HepG2 (cell line): ENCODE results near the gene CCDC142. TPM values are rescaled to one million over a fixed set of nuclear protein-coding genes. Genes with fewer than 3 reads are reported as not detected.
A peak's percentile ranks its signal among the peaks of the same experiment; 100 is the strongest.

ENCODE experiments used
- CEBPB ChIP-seq: IDR thresholded peaks from 2 replicates; pipeline ENCODE4 v1.6.1; 2011; ENCODE audit warnings: low read depth, low read length, improper control_type of control experiment, borderline replicate concordance
- ELF4 ChIP-seq: sonication (generic); formaldehyde crosslinking; IDR thresholded peaks from 2 replicates; pipeline ENCODE4 v1.5.0; 2020; ENCODE audit warnings: missing genetic modification reagents, mild to moderate bottlenecking, moderate library complexity, borderline replicate concordance
- FOSL2 ChIP-seq: sonication (generic); formaldehyde crosslinking; IDR thresholded peaks from 2 replicates; pipeline ENCODE4 v1.4.0; 2020; ENCODE audit warnings: missing genetic modification reagents
- FOXO1 ChIP-seq: sonication (generic); formaldehyde crosslinking; IDR thresholded peaks from 2 replicates; pipeline ENCODE4 v1.4.0; 2020; ENCODE audit warnings: missing genetic modification reagents
- HCFC1 ChIP-seq: fragments of 150-350 bp; IDR thresholded peaks from 2 replicates; pipeline ENCODE4 v1.6.1; 2014; ENCODE audit warnings: low read depth, low read length
- HMG20A ChIP-seq: IDR thresholded peaks from 2 replicates; pipeline ENCODE4 v1.6.1; 2016; ENCODE audit warnings: borderline replicate concordance
- IRX3 ChIP-seq: sonication (generic); formaldehyde crosslinking; IDR thresholded peaks from 2 replicates; pipeline ENCODE4 v1.8.1; 2023; ENCODE audit warnings: mild to moderate bottlenecking, low read depth, missing genetic modification reagents, borderline replicate concordance
- KLF12 ChIP-seq: sonication (generic); formaldehyde crosslinking; IDR thresholded peaks from 2 replicates; pipeline ENCODE4 v1.4.0; 2020; ENCODE audit warnings: missing genetic modification reagents, borderline replicate concordance
- MTF1 ChIP-seq: sonication (generic); formaldehyde crosslinking; IDR thresholded peaks from 2 replicates; pipeline ENCODE4 v1.5.0; 2020; ENCODE audit warnings: missing genetic modification reagents
- SAP130 ChIP-seq: IDR thresholded peaks from 2 replicates; pipeline ENCODE4 v1.6.1; 2016; ENCODE audit warnings: low read depth
- SRSF1 ChIP-seq: fragments of 200-400 bp; formaldehyde crosslinking; optimal IDR thresholded peaks from 2 replicates; pipeline ENCODE3; 2017; ENCODE audit warnings: mild to moderate bottlenecking, low read depth, low read length, moderate library complexity
- SRSF9 ChIP-seq: fragments of 200-400 bp; formaldehyde crosslinking; IDR thresholded peaks from 2 replicates; pipeline ENCODE4 v1.6.1; 2018; ENCODE audit warnings: borderline replicate concordance, mild to moderate bottlenecking, low read depth, low read length; ENCODE audit not compliant: insufficient read depth, poor library complexity, severe bottlenecking
- THYN1 ChIP-seq: sonication (generic); formaldehyde crosslinking; IDR thresholded peaks from 2 replicates; pipeline ENCODE4 v1.8.1; 2023; ENCODE audit warnings: low read depth, mild to moderate bottlenecking, moderate library complexity, missing genetic modification reagents, borderline replicate concordance
- ZBTB8A ChIP-seq: sonication (generic); formaldehyde crosslinking; IDR thresholded peaks from 2 replicates; pipeline ENCODE4 v1.4.0; 2020; ENCODE audit warnings: mild to moderate bottlenecking, low read depth, missing genetic modification reagents, borderline replicate concordance
- ZFX ChIP-seq: sonication (generic); formaldehyde crosslinking; IDR thresholded peaks from 2 replicates; pipeline ENCODE4 v1.4.0; 2020; ENCODE audit warnings: mild to moderate bottlenecking, low read depth, missing genetic modification reagents, moderate library complexity
- ZNF101 ChIP-seq: sonication (generic); formaldehyde crosslinking; IDR thresholded peaks from 2 replicates; pipeline ENCODE4 v1.4.0; 2020; ENCODE audit warnings: mild to moderate bottlenecking, low read depth, missing genetic modification reagents, borderline replicate concordance
- ZNF446 ChIP-seq: sonication (generic); formaldehyde crosslinking; IDR thresholded peaks from 2 replicates; pipeline ENCODE4 v1.5.0; 2020; ENCODE audit warnings: mild to moderate bottlenecking, missing genetic modification reagents
- ZNF709 ChIP-seq: sonication (generic); formaldehyde crosslinking; IDR thresholded peaks from 2 replicates; pipeline ENCODE4 v1.5.0; 2020; ENCODE audit warnings: mild to moderate bottlenecking, missing genetic modification reagents
- ZNF780A ChIP-seq: sonication (generic); formaldehyde crosslinking; IDR thresholded peaks from 2 replicates; pipeline ENCODE4 v1.8.0; 2022; ENCODE audit warnings: mild to moderate bottlenecking, missing genetic modification reagents, moderate library complexity
- polyA plus RNA-seq, 8 experiments: library from polyadenylated mRNA; depleted of rRNA in 3 of 8; stranded (reverse) in 7 of 8; unstranded in 1 of 8; fragments of >200 nt; fragmentation: Illumina TruSeq in 4 of 8; extraction: Trizol in 4 of 8; gene quantifications; 2 replicates each; pipeline versions ENCODE4 v1.2.1 to v1.2.3, GENCODE V29; 2011 to 2016; ENCODE audit warnings: low read depth in 4 of 8, missing spikeins in 1 of 8, mixed read lengths in 1 of 8; ENCODE audit not compliant: insufficient read depth in 1 of 8
- total RNA-seq, 5 experiments: library from RNA; depleted of rRNA; stranded (reverse); fragments of >200 nt; fragmentation: Illumina TruSeq; extraction: Trizol; gene quantifications; 2 replicates each; pipeline ENCODE4 v1.2.3, GENCODE V29; 2016; ENCODE audit warnings: low read depth in 1 of 5
- TF ChIP-seq, protein P1 (sequence below): sonication (generic); formaldehyde crosslinking; IDR thresholded peaks from one replicate; pipeline ENCODE4 v1.5.1; 2020; ENCODE audit warnings: mild to moderate bottlenecking, missing genetic modification reagents; ENCODE audit errors: not compliant biosample characterization

Gene CCDC142
- total and polyA plus RNA-seq, 2 of the 13 experiments (the other 11 are each of a cell fraction or from before 2014, with no cell fraction given) = 14.7 to 30.4 TPM

DNA sequence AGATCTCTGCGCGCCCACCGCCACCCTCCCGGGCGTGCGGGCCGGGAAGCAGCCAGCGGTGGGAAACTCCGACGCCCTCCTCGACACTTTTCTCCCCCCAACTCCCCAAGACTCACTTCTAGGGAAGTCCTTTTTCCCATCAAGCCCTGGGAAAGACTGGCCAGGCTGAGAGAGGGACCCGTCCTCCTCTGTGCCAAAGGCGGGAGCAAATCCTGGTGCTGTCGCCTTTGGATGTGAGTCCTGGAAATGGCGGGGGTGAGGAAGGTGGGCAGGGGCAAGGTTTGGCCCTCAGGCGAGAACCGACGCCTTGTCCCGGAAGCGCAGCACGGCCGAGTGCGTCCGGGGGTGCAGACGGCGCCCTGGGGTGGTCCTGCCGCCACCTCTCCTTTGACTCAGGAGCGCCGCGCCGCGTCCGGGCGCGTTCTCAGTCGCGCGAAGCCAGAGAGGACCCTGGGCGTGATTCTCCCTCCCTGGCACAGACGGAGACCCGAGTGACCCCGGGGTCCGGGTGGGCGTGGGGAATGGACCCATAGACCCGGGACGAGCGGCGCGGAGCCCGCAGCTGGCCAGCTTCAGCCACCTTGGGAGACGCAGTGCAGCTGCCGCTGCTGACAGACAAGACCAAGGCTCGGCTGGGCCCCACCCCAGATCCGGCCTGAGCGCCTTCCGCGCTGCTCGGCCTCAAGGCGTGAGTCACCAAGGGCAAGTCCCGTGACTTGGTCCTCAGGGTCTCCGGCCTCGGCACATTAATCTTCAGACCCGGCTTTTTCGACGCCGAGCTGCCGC, 20.1 kb upstream of the CCDC142 start (continued):
- no peak; the same call in 1 of the 2 replicates for TF ChIP-seq ZBTB8A (CRISPR knock-in tag)
- peak; percentile 69; the same call in 1 of the 2 replicates for TF ChIP-seq ZFX
- peak; percentile 65; the same call in 1 of the 2 replicates for TF ChIP-seq IRX3 (CRISPR knock-in tag)
- peak; percentile 92 for TF ChIP-seq ZNF709 (CRISPR knock-in tag)
- TF ChIP-seq HMG20A = no peak
- TF ChIP-seq SRSF1 = peak; percentile 90
- TF ChIP-seq SRSF9 = no peak
- TF ChIP-seq ELF4 (CRISPR knock-in tag) = peak; percentile 88; the same call in 1 of the 2 replicates
- TF ChIP-seq ZNF446 (CRISPR knock-in tag) = peak; percentile 95
- TF ChIP-seq FOXO1 = peak; percentile 41; the same call in 1 of the 2 replicates
- TF ChIP-seq ZNF101 (CRISPR knock-in tag) = 0 out of 2 replicates have a peak, but pooled peaks have one; percentile 17
- no peak for TF ChIP-seq HCFC1
- TF ChIP-seq CEBPB = no peak
- no peak for TF ChIP-seq KLF12 (CRISPR knock-in tag)
- 0 out of 2 replicates have a peak, but pooled peaks have one; percentile 47 for TF ChIP-seq ZNF780A (CRISPR knock-in tag)
- 0 out of 2 replicates have a peak, but pooled peaks have one; percentile 31 for TF ChIP-seq MTF1 (CRISPR knock-in tag)
- TF ChIP-seq, protein P1, sequence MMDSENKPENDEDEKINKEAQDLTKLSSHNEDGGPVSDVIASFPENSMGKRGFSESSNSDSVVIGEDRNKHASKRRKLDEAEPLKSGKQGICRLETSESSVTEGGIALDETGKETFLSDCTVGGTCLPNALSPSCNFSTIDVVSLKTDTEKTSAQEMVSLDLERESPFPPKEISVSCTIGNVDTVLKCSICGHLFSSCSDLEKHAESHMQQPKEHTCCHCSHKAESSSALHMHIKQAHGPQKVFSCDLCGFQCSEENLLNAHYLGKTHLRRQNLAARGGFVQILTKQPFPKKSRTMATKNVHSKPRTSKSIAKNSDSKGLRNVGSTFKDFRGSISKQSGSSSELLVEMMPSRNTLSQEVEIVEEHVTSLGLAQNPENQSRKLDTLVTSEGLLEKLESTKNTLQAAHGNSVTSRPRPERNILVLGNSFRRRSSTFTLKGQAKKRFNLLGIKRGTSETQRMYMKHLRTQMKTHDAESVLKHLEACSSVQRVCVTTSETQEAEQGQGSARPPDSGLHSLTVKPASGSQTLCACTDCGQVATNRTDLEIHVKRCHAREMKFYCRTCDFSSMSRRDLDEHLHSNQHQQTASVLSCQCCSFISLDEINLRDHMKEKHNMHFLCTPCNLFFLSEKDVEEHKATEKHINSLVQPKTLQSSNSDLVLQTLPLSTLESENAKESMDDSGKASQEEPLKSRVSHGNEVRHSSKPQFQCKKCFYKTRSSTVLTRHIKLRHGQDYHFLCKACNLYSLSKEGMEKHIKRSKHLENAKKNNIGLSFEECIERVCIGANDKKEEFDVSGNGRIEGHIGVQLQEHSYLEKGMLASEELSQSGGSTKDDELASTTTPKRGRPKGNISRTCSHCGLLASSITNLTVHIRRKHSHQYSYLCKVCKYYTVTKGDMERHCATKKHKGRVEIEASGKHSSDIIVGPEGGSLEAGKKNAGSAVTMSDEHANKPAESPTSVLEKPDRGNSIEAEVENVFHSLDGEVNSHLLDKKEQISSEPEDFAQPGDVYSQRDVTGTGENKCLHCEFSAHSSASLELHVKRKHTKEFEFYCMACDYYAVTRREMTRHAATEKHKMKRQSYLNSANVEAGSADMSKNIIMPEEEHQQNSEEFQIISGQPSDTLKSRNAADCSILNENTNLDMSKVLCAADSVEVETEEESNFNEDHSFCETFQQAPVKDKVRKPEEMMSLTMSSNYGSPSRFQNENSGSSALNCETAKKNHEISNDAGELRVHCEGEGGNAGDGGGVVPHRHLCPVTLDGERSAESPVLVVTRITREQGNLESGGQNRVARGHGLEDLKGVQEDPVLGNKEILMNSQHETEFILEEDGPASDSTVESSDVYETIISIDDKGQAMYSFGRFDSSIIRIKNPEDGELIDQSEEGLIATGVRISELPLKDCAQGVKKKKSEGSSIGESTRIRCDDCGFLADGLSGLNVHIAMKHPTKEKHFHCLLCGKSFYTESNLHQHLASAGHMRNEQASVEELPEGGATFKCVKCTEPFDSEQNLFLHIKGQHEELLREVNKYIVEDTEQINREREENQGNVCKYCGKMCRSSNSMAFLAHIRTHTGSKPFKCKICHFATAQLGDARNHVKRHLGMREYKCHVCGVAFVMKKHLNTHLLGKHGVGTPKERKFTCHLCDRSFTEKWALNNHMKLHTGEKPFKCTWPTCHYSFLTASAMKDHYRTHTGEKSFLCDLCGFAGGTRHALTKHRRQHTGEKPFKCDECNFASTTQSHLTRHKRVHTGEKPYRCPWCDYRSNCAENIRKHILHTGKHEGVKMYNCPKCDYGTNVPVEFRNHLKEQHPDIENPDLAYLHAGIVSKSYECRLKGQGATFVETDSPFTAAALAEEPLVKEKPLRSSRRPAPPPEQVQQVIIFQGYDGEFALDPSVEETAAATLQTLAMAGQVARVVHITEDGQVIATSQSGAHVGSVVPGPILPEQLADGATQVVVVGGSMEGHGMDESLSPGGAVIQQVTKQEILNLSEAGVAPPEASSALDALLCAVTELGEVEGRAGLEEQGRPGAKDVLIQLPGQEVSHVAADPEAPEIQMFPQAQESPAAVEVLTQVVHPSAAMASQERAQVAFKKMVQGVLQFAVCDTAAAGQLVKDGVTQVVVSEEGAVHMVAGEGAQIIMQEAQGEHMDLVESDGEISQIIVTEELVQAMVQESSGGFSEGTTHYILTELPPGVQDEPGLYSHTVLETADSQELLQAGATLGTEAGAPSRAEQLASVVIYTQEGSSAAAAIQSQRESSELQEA (CRISPR knock-in tag) = peak; percentile 87
- peak; percentile 87 for TF ChIP-seq FOSL2 (CRISPR knock-in tag)
- TF ChIP-seq THYN1 (CRISPR knock-in tag) = 0 out of 2 replicates have a peak, but pooled peaks have one; percentile 87
- peak; percentile 34 for TF ChIP-seq SAP130 (CRISPR knock-in tag)
